T-helper 1 cell (primary cell): ENCODE data around the gene FBXL7.

Experiments used
- DNase-seq, 5 donors: peaks; one replicate each; pipeline ENCODE4 v3.0.0-alpha.2; 2012 to 2020

FBXL7 gene

DNA sequence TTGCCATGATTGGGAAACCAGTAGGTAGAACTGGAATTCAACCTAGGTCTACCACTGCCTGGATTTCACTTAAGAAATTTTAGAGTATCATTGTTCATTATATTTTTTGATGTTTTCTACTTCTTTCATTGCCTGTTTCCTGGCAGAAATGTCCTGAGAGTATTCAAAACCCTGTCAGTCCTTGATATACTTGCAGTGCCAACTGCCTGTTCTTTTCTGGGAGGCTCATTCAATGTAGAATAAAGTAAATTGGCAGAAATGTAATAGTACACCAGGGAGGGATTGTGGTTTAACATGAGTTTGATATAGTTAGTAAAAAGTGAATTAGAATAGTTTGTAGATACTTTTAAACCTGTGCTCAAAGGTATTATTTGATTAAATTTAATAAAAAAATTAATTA lies 286.3 kb downstream of the FBXL7 start:
- DNase-seq, result no peak

GRCh38 chr5:15786884-15787283 lies 286.9 kb downstream of the FBXL7 start:
- no peak for DNase-seq

- no peak for DNase-seq
These were observed 287.7 kb downstream of the FBXL7 start for GRCh38 chr5:15787681-15788080.

DNA sequence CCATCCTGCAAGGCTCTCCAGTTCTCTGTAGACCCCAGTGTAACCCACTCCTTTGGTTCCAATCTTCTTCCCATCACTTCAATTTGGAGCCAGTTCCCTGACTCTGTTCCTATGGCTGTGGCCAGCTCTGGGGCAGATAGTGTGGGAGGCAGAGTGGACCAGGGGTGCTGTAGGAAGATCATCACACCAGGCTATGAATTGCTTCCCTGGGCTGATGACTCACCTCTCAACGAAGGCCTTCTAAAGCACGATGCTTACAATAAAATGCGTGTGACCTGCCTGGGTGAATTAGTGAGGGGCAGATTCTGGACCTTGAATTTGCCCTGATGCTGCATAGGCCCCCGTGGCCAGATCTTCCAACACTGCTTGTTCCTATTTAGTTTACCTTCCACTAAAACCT lies 289.7 kb downstream of the FBXL7 start:
- DNase-seq, result no peak

- no peak for DNase-seq
These were observed 290.6 kb downstream of the FBXL7 start for GRCh38 chr5:15790446-15791018.

DNA sequence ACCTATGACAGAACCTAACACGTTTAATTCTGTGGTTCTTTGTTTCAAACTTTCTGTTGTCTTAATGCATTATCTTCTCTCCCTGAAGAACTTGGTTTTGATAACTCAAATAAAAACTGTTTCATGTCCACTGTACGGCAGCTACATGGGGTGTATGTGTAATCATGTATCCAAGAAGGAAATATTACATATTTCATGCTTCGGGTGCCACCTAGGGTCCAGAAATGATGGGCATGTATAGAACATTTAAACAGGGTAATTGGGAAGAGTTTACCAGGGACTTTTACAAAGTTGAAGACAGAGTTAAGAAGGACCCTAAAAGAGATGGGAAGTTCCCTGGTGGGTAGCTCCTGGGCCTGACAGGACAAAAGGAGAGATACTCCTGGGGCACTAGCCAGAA lies 291.3 kb downstream of the FBXL7 start:
- DNase-seq, result no peak

GRCh38 chr5:15791859-15792258 lies 291.9 kb downstream of the FBXL7 start:
- DNase-seq, result no peak

GRCh38 chr5:15794052-15794985 lies 294.3 kb downstream of the FBXL7 start:
- no peak for DNase-seq

- DNase-seq, result no peak
These were observed 296.1 kb downstream of the FBXL7 start for GRCh38 chr5:15796096-15796495.

- no peak for DNase-seq
These were observed 296.6 kb downstream of the FBXL7 start for GRCh38 chr5:15796557-15796956.

GRCh38 chr5:15797116-15797515 lies 297.1 kb downstream of the FBXL7 start:
- DNase-seq, result no peak

DNA sequence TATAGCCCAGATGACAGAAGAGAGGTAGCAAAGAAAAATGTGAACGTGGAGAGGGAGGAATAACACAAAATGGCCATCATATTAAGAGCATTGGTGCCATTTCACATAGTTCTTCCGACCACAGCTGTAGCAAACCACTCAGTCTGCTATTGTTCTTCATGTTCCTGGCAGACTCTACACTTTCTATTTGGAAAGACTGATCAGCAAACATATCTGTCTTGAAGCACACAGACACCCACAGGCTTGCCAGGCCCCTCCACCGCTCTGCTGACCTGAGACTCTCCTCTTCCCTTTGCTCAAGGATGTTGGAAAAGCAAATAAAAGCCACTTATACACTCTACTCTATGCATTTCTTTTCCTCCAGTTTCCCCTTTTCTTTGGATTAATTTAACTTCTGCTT lies 298.0 kb downstream of the FBXL7 start:
- no peak for DNase-seq

DNA sequence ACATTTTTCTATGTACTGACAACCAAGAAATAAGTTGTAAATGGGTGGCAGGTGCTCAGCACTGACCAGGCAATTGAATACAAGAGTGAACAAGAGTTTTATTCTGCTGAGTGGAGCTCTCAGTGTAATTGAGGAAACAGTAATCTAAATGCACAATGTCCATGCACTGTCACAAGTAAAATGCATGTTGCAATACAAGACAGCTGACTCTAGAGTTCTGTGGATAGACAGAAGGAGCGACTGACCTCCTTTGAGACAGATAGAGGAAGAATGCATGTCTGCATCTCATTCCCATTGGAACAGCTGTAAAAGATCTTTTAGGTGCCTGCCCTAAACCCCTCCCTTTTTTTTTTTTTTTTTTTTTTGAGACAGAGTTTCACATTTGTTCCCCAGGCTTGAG lies 299.0 kb downstream of the FBXL7 start:
- no peak for DNase-seq

- DNase-seq, result no peak
These were observed 299.6 kb downstream of the FBXL7 start for GRCh38 chr5:15799612-15800011.

- no peak for DNase-seq
These were observed 303.3 kb downstream of the FBXL7 start for GRCh38 chr5:15803280-15803679.

DNA sequence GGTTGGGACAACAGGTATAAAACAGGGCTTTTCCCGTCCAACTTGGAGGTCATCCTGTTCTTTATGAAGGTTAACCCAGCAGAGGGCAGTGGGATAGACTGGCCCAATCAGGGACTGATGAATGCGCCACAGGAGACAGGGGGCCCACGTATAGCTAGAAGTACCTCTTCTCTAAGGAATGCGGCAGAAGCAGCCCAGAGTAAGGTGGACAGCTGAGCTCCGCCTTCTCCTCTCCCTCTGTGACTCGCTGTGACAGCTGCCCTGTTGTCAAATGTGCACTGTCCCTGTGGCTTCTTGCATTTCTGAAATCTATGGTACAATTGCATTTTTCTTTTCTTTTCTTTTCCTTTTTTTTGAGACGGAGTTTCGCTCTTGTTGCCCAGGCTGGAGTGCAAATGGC lies 306.6 kb downstream of the FBXL7 start:
- DNase-seq, result no peak

DNA sequence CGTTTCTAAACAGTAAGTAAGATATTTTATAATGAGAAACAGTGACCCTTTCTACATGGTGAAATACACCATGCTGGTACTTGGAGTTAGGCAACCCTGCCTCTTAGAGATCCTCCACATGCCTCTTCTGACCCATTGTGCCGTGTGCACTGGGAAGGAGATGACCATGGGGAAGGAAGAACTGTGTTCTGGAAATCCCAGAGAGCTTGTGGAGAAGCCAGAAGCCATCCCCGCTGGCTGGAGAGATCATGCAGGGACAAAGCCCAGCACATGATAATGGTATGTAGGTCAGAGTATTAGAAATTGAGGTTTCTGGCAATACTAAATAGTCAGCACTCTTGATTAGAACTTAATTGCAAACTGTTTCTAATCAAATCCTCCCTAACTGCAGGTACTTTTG lies 307.3 kb downstream of the FBXL7 start:
- no peak for DNase-seq

DNA sequence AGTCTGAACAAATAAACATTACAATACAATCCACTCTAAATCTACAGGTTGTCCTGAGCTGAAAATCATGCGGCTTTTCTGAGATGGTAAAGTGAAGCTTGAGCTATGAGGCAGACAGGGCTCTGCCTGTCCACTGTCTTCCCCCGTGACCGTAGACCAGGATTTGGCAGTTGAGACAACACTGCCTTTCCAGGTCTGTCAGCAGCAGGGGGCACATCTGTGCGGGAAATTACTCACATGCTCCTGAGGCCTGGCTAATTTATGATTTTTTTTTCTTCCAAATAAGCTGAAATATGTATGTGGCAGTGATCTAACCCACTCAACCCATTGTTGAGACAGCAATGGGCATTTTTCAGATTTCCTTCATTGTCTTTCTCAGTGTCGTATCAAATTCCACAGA lies 307.9 kb downstream of the FBXL7 start:
- no peak for DNase-seq

DNA sequence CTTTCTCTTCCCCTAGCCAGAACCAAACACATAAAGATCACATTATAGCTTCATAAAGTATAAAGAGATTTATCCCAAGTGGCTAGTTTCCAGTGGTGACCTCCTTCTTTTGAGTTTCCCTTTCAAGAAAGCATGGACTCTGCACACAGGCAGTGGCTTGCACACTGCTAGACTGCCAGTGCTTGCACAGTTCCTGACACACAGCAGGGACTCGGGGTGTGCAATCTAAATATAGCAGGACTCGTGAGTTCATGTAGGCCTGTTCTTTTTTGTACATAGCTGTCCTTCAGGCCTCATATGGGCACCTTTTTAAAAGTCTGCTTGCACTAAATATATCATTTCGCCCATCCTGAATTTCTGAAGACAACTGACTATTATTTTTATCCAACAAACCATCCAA lies 308.6 kb downstream of the FBXL7 start:
- DNase-seq, result no peak

- no peak for DNase-seq
These were observed 319.6 kb downstream of the FBXL7 start for GRCh38 chr5:15819617-15820016.

GRCh38 chr5:15821506-15821905 lies 321.5 kb downstream of the FBXL7 start:
- no peak for DNase-seq

- no peak for DNase-seq
These were observed 323.4 kb downstream of the FBXL7 start for GRCh38 chr5:15823398-15823797.

- no peak for DNase-seq
These were observed 327.8 kb downstream of the FBXL7 start for GRCh38 chr5:15827741-15828140.

DNA sequence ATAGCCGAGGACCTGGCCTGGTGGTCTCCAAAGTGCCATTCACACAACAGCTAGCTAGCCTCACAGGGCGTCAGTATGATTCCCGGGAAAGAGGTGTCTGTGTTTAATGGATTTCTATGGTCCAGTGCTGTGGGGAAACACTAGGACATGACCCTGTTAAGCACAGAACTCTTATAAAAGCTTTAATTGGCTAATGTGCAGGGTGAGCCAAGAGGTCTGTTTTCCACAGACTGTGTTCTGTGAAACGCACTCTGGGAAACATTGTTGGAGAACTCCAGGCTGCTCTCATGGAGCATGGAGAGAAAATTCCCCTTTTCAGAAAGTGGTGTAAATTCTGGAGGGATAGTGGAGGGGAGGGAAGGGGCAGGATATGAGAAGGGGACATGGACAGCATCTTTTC lies 331.4 kb downstream of the FBXL7 start:
- no peak for DNase-seq

- DNase-seq, result no peak
These were observed 333.4 kb downstream of the FBXL7 start for GRCh38 chr5:15833365-15833764.
